MCF 10A (cell line): ENCODE results near the gene TRIM41. TPM values are rescaled to one million over a fixed set of nuclear protein-coding genes. Genes with fewer than 3 reads are reported as not detected.

ENCODE experiments used
- BruUV-seq: library from RNA; stranded (reverse); fragments of 400-500 nt; replicated peaks from 2 replicates; lab custom pipeline; 2021; lab: Mats Ljungman, UMichigan
- CTCF ChIA-PET: fragments of 300-600 bp; sonication (Branson Sonifier 250); formaldehyde crosslinking; extraction: SDS; loops from one replicate; lab custom pipeline; 2021; ENCODE audit warnings: antibody characterized with exemption, inconsistent platforms; lab: Yijun Ruan, JAX
- POLR2A ChIA-PET: fragments of 300-600, 350-650 bp; sonication (Branson Sonifier 250); formaldehyde crosslinking; extraction: SDS; loops from one replicate; lab custom pipeline; 2020; ENCODE audit warnings: antibody characterized with exemption, inconsistent platforms; lab: Yijun Ruan, JAX
- DNase-seq: peaks from one replicate; pipeline ENCODE4 v3.0.0-alpha.2; 2018; ENCODE audit not compliant: unreplicated experiment
- H3K27ac Mint-ChIP-seq: one replicate; pipeline ENCODE4 v1.8.0; 2022; ENCODE audit warnings: mild to moderate bottlenecking, low read depth, mixed read lengths; ENCODE audit not compliant: unreplicated experiment
- H3K27me3 Mint-ChIP-seq: one replicate; pipeline ENCODE4 v1.8.0; 2022; ENCODE audit warnings: mixed read lengths; ENCODE audit not compliant: insufficient read depth, unreplicated experiment
- H3K36me3 Mint-ChIP-seq: one replicate; pipeline ENCODE4 v1.8.0; 2022; ENCODE audit warnings: mild to moderate bottlenecking, moderate library complexity, mixed read lengths; ENCODE audit not compliant: insufficient read depth, unreplicated experiment
- H3K4me1 Mint-ChIP-seq: one replicate; pipeline ENCODE4 v1.8.0; 2022; ENCODE audit warnings: mixed read lengths; ENCODE audit not compliant: insufficient read depth, unreplicated experiment
- H3K4me3 Mint-ChIP-seq: one replicate; pipeline ENCODE4 v1.8.0; 2022; ENCODE audit warnings: mild to moderate bottlenecking, moderate library complexity, mixed read lengths; ENCODE audit not compliant: unreplicated experiment
- H3K9me3 Mint-ChIP-seq: one replicate; pipeline ENCODE4 v1.8.0; 2022; ENCODE audit warnings: mixed read lengths; ENCODE audit not compliant: unreplicated experiment
- CTCF ChIP-seq: fragments of 200-600 bp; IDR thresholded peaks from one replicate; pipeline ENCODE4 v1.8.0; 2022; ENCODE audit warnings: antibody characterized with exemption, mild to moderate bottlenecking; ENCODE audit not compliant: unreplicated experiment
- intact Hi-C: fragments of 100-400 bp; cut with micrococcal nuclease; formaldehyde crosslinking; loops from 2 replicates; pipeline ENCODE4 v1.14.1; 2022
- total RNA-seq: library from RNA; stranded (reverse); gene quantifications from 2 replicates; pipeline ENCODE4 v1.2.3, GENCODE V29; 2022

The TRIM41 gene
- total RNA-seq, 1 experiment from 2014 or later, result 49.4 TPM

DNA sequence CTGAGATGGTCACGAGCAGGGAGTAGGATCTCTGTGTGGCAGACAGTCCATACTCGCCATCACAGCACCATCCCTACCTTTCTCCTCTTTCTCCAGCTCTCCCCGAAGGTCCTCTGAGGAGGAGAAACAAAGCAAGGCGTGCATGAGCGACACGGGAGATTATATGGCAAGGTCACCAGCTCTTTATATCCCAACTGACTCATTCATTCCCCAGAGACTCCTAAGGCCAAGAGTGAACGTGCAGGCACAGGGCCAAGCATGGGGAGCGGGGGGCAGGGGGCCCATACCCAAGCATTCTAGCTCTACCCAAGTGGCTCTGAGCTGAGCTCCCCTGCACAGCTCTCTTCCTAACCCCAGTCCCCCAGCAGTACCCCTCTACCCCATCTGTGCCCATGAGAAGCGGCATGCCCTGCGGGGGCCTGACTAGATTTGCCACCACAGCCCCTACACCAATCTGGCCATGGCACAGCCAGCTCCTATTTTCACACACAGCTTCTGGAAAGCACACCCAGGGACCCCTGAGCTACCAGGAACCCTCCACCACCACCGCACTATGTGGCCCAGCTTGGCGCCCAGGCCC is 24.9 kb upstream of the TRIM41 start:
- no TSS peak for BruUV-seq
- ChIA-PET POLR2A (interaction anchor here (0.6 to 12.4 kb wide), 6 partner anchors 8 to 418 kb away, joined by 3 to 432 read pairs (median 3); no protein-coding TSS in a partner anchor), CTCF (interaction anchor here (0.6 to 1.2 kb wide), 5 partner anchors 14 to 333 kb away, joined by 3 to 5 read pairs (median 3); no protein-coding TSS in a partner anchor)
- peak overlapping the region; percentile 7 for H3K27ac Mint-ChIP-seq
- TF ChIP-seq CTCF, result no peak
- peaks cover 8% of the 10 kb centered on the region for H3K36me3 Mint-ChIP-seq
- intact Hi-C loops, result no loop called here
- no peak overlapping the region for H3K4me3 Mint-ChIP-seq
- no peaks in the 10 kb centered on the region for H3K27me3 Mint-ChIP-seq
- DNase-seq, result no peak
- no peaks in the 10 kb centered on the region for H3K9me3 Mint-ChIP-seq
- H3K4me1 Mint-ChIP-seq, result peaks cover 23% of the 10 kb centered on the region

GRCh38 chr5:181198905-181199519 is 24.1 kb upstream of the TRIM41 start:
- no peak for DNase-seq
- intact Hi-C loops, result no loop called here
- no peaks in the 10 kb centered on the region for H3K27me3 Mint-ChIP-seq
- ChIA-PET CTCF (interaction anchor here (1.2 kb wide), 2 partner anchors 15 to 54 kb away, joined by 3 to 4 read pairs; no protein-coding TSS in a partner anchor), POLR2A (interaction anchor here (0.9 to 12.4 kb wide), 5 partner anchors 8 to 372 kb away, joined by 3 to 432 read pairs (median 4); no protein-coding TSS in a partner anchor)
- H3K4me3 Mint-ChIP-seq, result no peak overlapping the region
- H3K9me3 Mint-ChIP-seq, result no peaks in the 10 kb centered on the region
- BruUV-seq, result no TSS peak
- peak overlapping the region; percentile 7 for H3K27ac Mint-ChIP-seq
- peaks cover 13% of the 10 kb centered on the region for H3K36me3 Mint-ChIP-seq
- TF ChIP-seq CTCF, result no peak
- peaks cover 21% of the 10 kb centered on the region for H3K4me1 Mint-ChIP-seq

GRCh38 chr5:181199881-181200638 is 23.0 kb upstream of the TRIM41 start:
- intact Hi-C loops, result no loop called here
- BruUV-seq, result no TSS peak
- peaks cover 13% of the 10 kb centered on the region for H3K36me3 Mint-ChIP-seq
- CTCF ChIA-PET, result interaction anchor here (0.8 to 1.2 kb wide), 2 partner anchors 16 to 41 kb away, joined by 3 read pairs; no protein-coding TSS in a partner anchor
- DNase-seq, result no peak
- H3K4me1 Mint-ChIP-seq, result peaks cover 21% of the 10 kb centered on the region
- no peak overlapping the region for H3K4me3 Mint-ChIP-seq
- no peaks in the 10 kb centered on the region for H3K27me3 Mint-ChIP-seq
- POLR2A ChIA-PET, result interaction anchor here (1.2 to 12.4 kb wide), 3 partner anchors 9 to 22 kb away, joined by 3 to 432 read pairs (median 4); no protein-coding TSS in a partner anchor
- TF ChIP-seq CTCF, result no peak
- no peak overlapping the region for H3K27ac Mint-ChIP-seq
- H3K9me3 Mint-ChIP-seq, result no peaks in the 10 kb centered on the region
